Testis (tissue), 3 donors: ENCODE results near the gene MCF2L. TPM values are rescaled to one million over a fixed set of nuclear protein-coding genes. Genes with fewer than 3 reads are reported as not detected.

ENCODE experiments used
- DNase-seq: peaks from one replicate; pipeline ENCODE4 v3.0.0-alpha.2; 2019
- H3K27ac ChIP-seq, 2 donors: fragments of 200-600 bp; sonication (generic); one replicate each; pipeline ENCODE4 v1.5.1; 2019
- H3K27me3 ChIP-seq: fragments of 200-600 bp; sonication (generic); one replicate; pipeline ENCODE4 v1.5.1; 2019
- H3K36me3 ChIP-seq: fragments of 200-600 bp; sonication (generic); one replicate; pipeline ENCODE4 v1.5.1; 2017; ENCODE audit warnings: low read depth; ENCODE audit errors: missing control alignments
- H3K4me1 ChIP-seq: fragments of 200-600 bp; sonication (generic); one replicate; pipeline ENCODE4 v1.5.1; 2019
- H3K4me3 ChIP-seq, 2 donors: fragments of 200-600 bp; sonication (generic); one replicate each; pipeline ENCODE4 v1.5.1; 2017 to 2019
- H3K9me3 ChIP-seq: fragments of 200-600 bp; sonication (generic); one replicate; pipeline ENCODE4 v1.5.1; 2017
- CTCF ChIP-seq, 3 experiments: fragments of 450-650 bp in 2 of 3; fragments of 200-600 bp in 1 of 3; sonication (generic) in 1 of 3; IDR thresholded peaks; one replicate each; pipeline ENCODE4 v1.5.1; 2016 to 2019; ENCODE audit warnings: antibody characterized with exemption in 3 of 3, mild to moderate bottlenecking in 2 of 3, moderate library complexity in 1 of 3
- POLR2A ChIP-seq: fragments of 450-650 bp; IDR thresholded peaks from one replicate; pipeline ENCODE4 v1.6.1; 2017; ENCODE audit warnings: antibody characterized with exemption, mild to moderate bottlenecking, moderate library complexity
- WGBS, 2 donors: methylation state at CpG; one replicate each; pipeline ENCODE4 v1.1.5; 2018; 5-methylcytosine and 5-hydroxymethylcytosine counted together
- intact Hi-C: fragments of 100-400 bp; cut with DNase I; formaldehyde crosslinking; loops from one replicate; pipeline ENCODE4 v1.15.1; 2023; ENCODE audit warnings: low total_unique reads
- polyA plus RNA-seq: library from polyadenylated mRNA; stranded (reverse); fragments of 350-450 nt; fragmentation: Illumina TruSeq; extraction: RNeasy Lipid Tissue Mini Kit (QIAGEN cat#74804); gene quantifications from one replicate; pipeline ENCODE4 v1.2.3, GENCODE V29; 2014; ENCODE audit warnings: low read depth, low replicate concordance; ENCODE audit not compliant: insufficient read depth
- total RNA-seq, 2 donors: library from RNA; depleted of rRNA; stranded (reverse); fragments of >200 nt; gene quantifications; one replicate each; pipeline ENCODE4 v1.2.3, GENCODE V29; 2016

MCF2L gene
- total and polyA plus RNA-seq, 3 donors from 2014 or later: 5.0 to 17.6 (median 14.6) TPM

GRCh38 chr13:113010510-113010865, 41.5 kb downstream of the MCF2L start:
- H3K4me1 ChIP-seq: no peaks in the 10 kb centered on the region
- no peak for TF ChIP-seq CTCF (IDR thresholded peaks at IDR 0.05)
- no peak for TF ChIP-seq POLR2A
- no peak overlapping the region for H3K4me3 ChIP-seq
- no peaks in the 10 kb centered on the region for H3K9me3 ChIP-seq
- intact Hi-C loops: no loop called here
- H3K27me3 ChIP-seq: no peaks in the 10 kb centered on the region
- 78 to 92% methylated on average over 7 to 9 of the region's 12 CpGs for WGBS, 2 donors
- H3K36me3 ChIP-seq: no peaks in the 10 kb centered on the region
- no peak overlapping the region for H3K27ac ChIP-seq
- no peak for DNase-seq

DNA sequence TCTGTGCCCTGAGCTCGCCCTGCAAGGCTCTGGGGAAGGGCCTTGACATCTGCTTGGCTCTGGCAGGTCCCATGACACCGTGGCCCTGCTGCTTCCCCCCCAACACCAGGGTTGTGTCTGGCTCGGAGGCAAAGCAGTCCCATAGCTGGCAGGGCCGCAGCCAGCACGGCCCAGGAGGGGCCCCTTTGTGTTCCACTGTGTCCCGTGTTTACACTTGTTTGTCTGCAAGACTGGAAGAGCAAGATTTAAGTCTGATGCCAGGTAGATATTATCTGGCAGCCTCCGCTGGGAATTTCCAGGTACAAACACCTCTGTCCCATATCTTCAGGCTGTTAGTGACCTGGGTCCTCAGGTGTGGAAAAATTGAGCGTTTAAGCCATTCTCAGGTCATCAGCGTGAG, 44.3 kb downstream of the MCF2L start:
- H3K27ac ChIP-seq: no peak overlapping the region
- DNase-seq: no peak

DNA sequence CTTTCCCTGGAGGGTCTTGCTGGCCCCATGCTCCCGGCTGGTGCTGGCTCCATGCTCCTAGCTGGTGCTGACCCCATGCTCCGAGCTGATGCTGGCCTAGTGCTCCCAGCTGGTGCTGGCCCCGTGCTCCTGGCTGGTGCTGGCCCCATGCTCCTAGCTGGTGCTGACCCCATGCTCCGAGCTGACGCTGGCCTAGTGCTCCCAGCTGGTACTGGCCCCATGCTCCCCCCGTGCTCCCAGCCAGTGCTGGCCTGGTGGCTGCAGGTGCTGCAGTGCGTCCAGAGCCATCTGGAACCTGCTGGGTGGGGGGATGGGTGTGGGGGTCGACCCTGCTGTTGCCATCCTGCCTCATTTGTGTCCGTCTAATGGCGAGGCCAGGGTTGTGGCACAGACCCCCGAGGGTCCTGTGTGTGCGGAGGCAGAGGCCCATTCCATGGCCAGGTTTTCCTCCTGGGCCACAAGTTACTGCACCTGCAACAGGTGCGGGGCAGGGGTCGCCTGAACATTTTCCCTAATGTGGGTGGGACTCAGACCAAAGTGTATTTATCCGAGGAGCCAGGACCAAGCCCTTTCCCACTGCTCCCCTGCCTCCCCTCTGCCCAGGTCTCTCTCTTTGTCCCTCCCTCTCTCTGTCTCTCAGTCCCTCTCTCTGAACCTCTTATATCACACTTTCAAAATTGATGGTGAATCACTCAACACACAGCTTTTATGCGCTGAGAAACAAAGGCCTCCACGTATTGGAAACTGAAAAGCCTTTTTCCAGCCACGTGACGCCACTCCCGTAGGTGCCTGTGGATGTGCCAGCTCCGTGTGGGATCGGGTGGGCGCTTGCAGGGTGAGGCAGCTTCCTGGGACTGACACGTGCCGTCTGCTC, 45.1 kb downstream of the MCF2L start:
- Histone ChIP-seq H3K4me3 (no peak overlapping the region), H3K27ac (no peak overlapping the region), H3K4me1 (no peaks in the 10 kb centered on the region), H3K27me3 (no peaks in the 10 kb centered on the region), H3K9me3 (no peaks in the 10 kb centered on the region), H3K36me3 (no peaks in the 10 kb centered on the region)
- 86 to 92% methylated on average over 13 to 25 of the region's 25 CpGs for WGBS, 2 donors
- intact Hi-C loops: no loop called here
- TF ChIP-seq POLR2A (no peak), CTCF (IDR thresholded peaks at IDR 0.05) (no peak)
- no peak for DNase-seq

More for the DNA sequence above, 44.3 kb downstream of the MCF2L start:
- H3K9me3 ChIP-seq: no peaks in the 10 kb centered on the region
- TF ChIP-seq POLR2A (no peak), CTCF (IDR thresholded peaks at IDR 0.05) (no peak)
- H3K27me3 ChIP-seq: no peaks in the 10 kb centered on the region
- no peak overlapping the region for H3K4me3 ChIP-seq
- WGBS, 2 donors: 89 to 90% methylated on average over 9 of the region's 9 CpGs
- intact Hi-C loops: no loop called here
- no peaks in the 10 kb centered on the region for H3K36me3 ChIP-seq
- H3K4me1 ChIP-seq: no peaks in the 10 kb centered on the region

DNA sequence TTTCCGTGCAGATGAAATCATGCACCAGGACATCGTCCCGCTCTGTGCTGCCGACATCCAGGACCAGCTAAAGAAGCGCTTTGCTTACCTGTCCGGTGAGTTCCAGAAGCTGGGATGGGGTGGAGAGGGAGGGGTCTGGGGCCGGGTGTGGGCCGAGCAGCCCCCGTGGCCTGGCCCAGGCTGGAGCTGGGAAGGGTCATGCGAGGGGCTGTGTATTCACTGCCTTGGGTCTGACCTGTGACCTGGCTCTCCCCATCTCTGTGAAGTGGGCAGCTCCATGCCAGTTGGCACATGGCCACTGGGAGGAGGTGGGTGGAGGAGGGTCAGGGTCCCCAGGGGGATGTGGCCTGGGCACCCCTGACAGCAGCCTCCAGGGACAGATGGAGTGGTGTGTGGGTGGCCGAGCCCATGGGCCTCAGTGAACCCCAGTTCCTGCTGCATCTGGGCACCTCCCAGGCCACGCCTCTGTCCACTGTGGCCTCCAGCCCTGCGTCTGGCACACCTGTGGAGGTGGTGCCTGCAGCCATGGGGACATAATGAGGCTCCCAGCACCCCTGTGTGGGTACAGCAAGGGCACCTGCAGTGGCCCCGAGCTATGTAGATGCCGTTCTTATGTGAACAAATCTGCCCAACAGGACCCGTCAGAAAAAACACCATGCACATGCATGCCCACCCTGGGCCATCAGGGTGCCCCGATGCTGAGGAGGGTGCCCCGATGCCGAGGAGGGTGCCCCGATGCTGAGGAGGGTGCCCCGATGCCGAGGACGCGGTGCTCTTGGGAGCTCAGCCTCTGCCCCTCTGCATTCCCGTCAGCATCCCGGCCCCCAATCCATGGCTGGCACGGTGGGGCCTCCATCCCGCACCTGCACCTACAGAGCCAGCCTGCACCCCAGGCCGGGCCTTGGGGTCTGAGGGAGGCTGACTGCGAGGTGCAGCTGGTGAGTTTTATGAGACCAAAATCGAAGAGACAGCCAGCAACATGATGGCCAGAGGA, 46.0 kb downstream of the MCF2L start:
- no peak overlapping the region for H3K27ac ChIP-seq
- intact Hi-C loops: no loop called here
- DNase-seq: no peak
- no peak overlapping the region for H3K4me3 ChIP-seq
- H3K9me3 ChIP-seq: no peaks in the 10 kb centered on the region
- H3K27me3 ChIP-seq: no peaks in the 10 kb centered on the region
- 96% methylated on average over 18 to 31 of the region's 31 CpGs for WGBS, 2 donors
- no peak for TF ChIP-seq CTCF (IDR thresholded peaks at IDR 0.05)
- no peak for TF ChIP-seq POLR2A
- no peaks in the 10 kb centered on the region for H3K36me3 ChIP-seq
- H3K4me1 ChIP-seq: no peaks in the 10 kb centered on the region
